Measurements from ENCODE around the gene CYP27B1. TPM values are rescaled to one million over a fixed set of nuclear protein-coding genes. Genes with fewer than 3 reads are reported as not detected.
A peak's percentile ranks its signal among the peaks of the same experiment; 100 is the strongest.

CYP27B1 gene
- total and polyA plus RNA-seq, 9 of the 15 experiments (the other 6 are each of a cell fraction or from before 2014, with no cell fraction given), result 0.18 to 4.2 (median 1.8) TPM

- TF ChIP-seq ZNF449 (CRISPR knock-in tag; IDR thresholded peaks at IDR 0.05), result no peak
- TF ChIP-seq TBP (optimal IDR thresholded peaks at IDR 0.05; ENCODE audit: low read depth, low read length), result peak; percentile 83
- TF ChIP-seq NBN (IDR thresholded peaks at IDR 0.05; ENCODE audit: low read depth), result peak; percentile 89
- TF ChIP-seq ZFP91 (CRISPR knock-in tag; IDR thresholded peaks at IDR 0.05), result peak; percentile 80; the same call in 1 of the 2 replicates
- no peak for TF ChIP-seq PPARD (CRISPR knock-in tag; IDR thresholded peaks at IDR 0.05)
- peak; percentile 83; the same call in 1 of the 2 replicates for TF ChIP-seq NR2C2 (CRISPR knock-in tag; IDR thresholded peaks at IDR 0.05)
- TF ChIP-seq NR2C2 (tag; IDR thresholded peaks at IDR 0.05), result peak; percentile 54; the same call in 1 of the 2 replicates
- no peak for TF ChIP-seq ZKSCAN8 (CRISPR knock-in tag; IDR thresholded peaks at IDR 0.05)
- TF ChIP-seq SPI1 (IDR thresholded peaks at IDR 0.05; ENCODE audit: borderline replicate concordance, low read depth, low read length), result no peak
- peak; percentile 96 for TF ChIP-seq POLR2G (IDR thresholded peaks at IDR 0.05; ENCODE audit: low read depth, low read length)
- 0 out of 2 replicates have a peak, but pooled peaks have one; percentile 38 for TF ChIP-seq ATF2 (CRISPR knock-in tag; IDR thresholded peaks at IDR 0.05)
- TF ChIP-seq CREBBP (IDR thresholded peaks at IDR 0.05; ENCODE audit: low read depth, low read length), result no peak
- peak; percentile 93 for TF ChIP-seq ZNF740 (CRISPR knock-in tag; IDR thresholded peaks at IDR 0.05)
- peak in 1 of 2 experiments; percentile 79; a peak in 1 of 4 replicates for TF ChIP-seq ZNF740 (tag; IDR thresholded peaks at IDR 0.05)
- peak; percentile 97 for TF ChIP-seq PHF20 (IDR thresholded peaks at IDR 0.05; ENCODE audit: partially characterized antibody)
- 0 out of 2 replicates have a peak, but pooled peaks have one; percentile 60 for TF ChIP-seq TGIF2 (CRISPR knock-in tag; IDR thresholded peaks at IDR 0.05)
- TF ChIP-seq FIP1L1 (IDR thresholded peaks at IDR 0.05; ENCODE audit: low read depth, low read length, poor library complexity, severe bottlenecking), result peak; percentile 59
- no peak for TF ChIP-seq ZNF165 (CRISPR knock-in tag; IDR thresholded peaks at IDR 0.05; ENCODE audit: borderline replicate concordance)
- TF ChIP-seq IRF2 (CRISPR knock-in tag; IDR thresholded peaks at IDR 0.05), result 0 out of 2 replicates have a peak, but pooled peaks have one; percentile 61
- no peak for TF ChIP-seq IRF1 (CRISPR knock-in tag; IDR thresholded peaks at IDR 0.05; ENCODE audit: borderline replicate concordance)
- TF ChIP-seq MED1 (CRISPR knock-in tag; IDR thresholded peaks at IDR 0.05; ENCODE audit: borderline replicate concordance), result no peak
These were observed 16.0 kb upstream of the CYP27B1 start, which contains the start of gene TSFM (continued) for GRCh38 chr12:57782608-57783465.
